ENCODE measurements around the gene VARS2. TPM values are rescaled to one million over a fixed set of nuclear protein-coding genes. Genes with fewer than 3 reads are reported as not detected.
"Not testable (repeated sequence)": the region's sequence is repeated elsewhere in the genome, so short reads cannot be mapped to it uniquely, and the experiment has no call there.

VARS2 gene
- total RNA-seq, 2 experiments from 2014 or later = 46.6 to 54.1 TPM

- H3K27me3 Mint-ChIP-seq = no peaks in the 10 kb centered on the region
- H3K27ac Mint-ChIP-seq = peak overlapping the region; percentile 2
- H3K9me3 Mint-ChIP-seq (ENCODE audit: low read depth) = no peaks in the 10 kb centered on the region
- peaks cover 5% of the 10 kb centered on the region for H3K36me3 Mint-ChIP-seq
- CTCF ChIA-PET = interaction anchor here (1.1 to 6.9 kb wide), 15 partner anchors 9 to 430 kb away, joined by 3 to 86 read pairs (median 11); partner anchors contain the start of gene DDR1
- DNase-seq (no peak), ATAC-seq (no peak)
- peak overlapping the region; percentile 87 for H3K4me3 Mint-ChIP-seq
- peaks cover 39% of the 10 kb centered on the region for H3K4me1 Mint-ChIP-seq
These were observed 1.1 kb upstream of the VARS2 start for GRCh38 chr6:30912746-30913520.

- H3K9me3 Mint-ChIP-seq (ENCODE audit: low read depth) = no peaks in the 10 kb centered on the region
These were observed 340 bp upstream of the VARS2 start for GRCh38 chr6:30913721-30914075.

GRCh38 chr6:30914854-30915590, 984 bp downstream of the VARS2 start:
- no peak for ATAC-seq
- DNase-seq = no peak
- Mint-ChIP-seq H3K36me3 (peaks cover 8% of the 10 kb centered on the region), H3K9me3 (ENCODE audit: low read depth) (no peaks in the 10 kb centered on the region), H3K27ac (peak overlapping the region; percentile 87), H3K27me3 (no peaks in the 10 kb centered on the region), H3K4me1 (peaks cover 29% of the 10 kb centered on the region), H3K4me3 (peak overlapping the region; percentile 87)
- CTCF ChIA-PET = interaction anchor here (0.7 to 6.9 kb wide), 27 partner anchors 8 to 317 kb away, joined by 3 to 86 read pairs (median 5); partner anchors contain the start of gene DDR1

More at GRCh38 chr6:30913721-30914075, 340 bp upstream of the VARS2 start:
- no peak for DNase-seq
- H3K4me1 Mint-ChIP-seq = peaks cover 35% of the 10 kb centered on the region
- H3K27ac Mint-ChIP-seq = peak overlapping the region; percentile 54
- CTCF ChIA-PET = interaction anchor here (0.5 to 6.9 kb wide), 27 partner anchors 9 to 430 kb away, joined by 3 to 86 read pairs (median 4); partner anchors contain the start of gene DDR1
- peaks cover 7% of the 10 kb centered on the region for H3K36me3 Mint-ChIP-seq
- no peak for ATAC-seq
- H3K27me3 Mint-ChIP-seq = no peaks in the 10 kb centered on the region
- H3K4me3 Mint-ChIP-seq = peak overlapping the region; percentile 87

GRCh38 chr6:30915591-30915946, 1.5 kb downstream of the VARS2 start:
- H3K27me3 Mint-ChIP-seq = no peaks in the 10 kb centered on the region
- peak overlapping the region; percentile 67 for H3K27ac Mint-ChIP-seq
- no peak for DNase-seq

GRCh38 chr6:30917041-30917440, 3.0 kb downstream of the VARS2 start:
- Mint-ChIP-seq H3K27me3 (no peaks in the 10 kb centered on the region), H3K9me3 (ENCODE audit: low read depth) (no peaks in the 10 kb centered on the region), H3K4me3 (no peak overlapping the region), H3K27ac (no peak overlapping the region), H3K4me1 (peaks cover 29% of the 10 kb centered on the region), H3K36me3 (peaks cover 5% of the 10 kb centered on the region)
- ATAC-seq = no peak
- CTCF ChIA-PET = interaction anchor here (0.9 to 6.9 kb wide), 6 partner anchors 39 to 212 kb away, joined by 4 to 86 read pairs (median 8); no protein-coding TSS in a partner anchor
- DNase-seq = no peak

More at GRCh38 chr6:30915591-30915946, 1.5 kb downstream of the VARS2 start:
- ATAC-seq = no peak
- CTCF ChIA-PET = interaction anchor here (0.8 to 6.9 kb wide), 27 partner anchors 9 to 371 kb away, joined by 3 to 86 read pairs (median 5); partner anchors contain the start of genes DDR1 and MUCL3
- Mint-ChIP-seq H3K4me3 (peak overlapping the region; percentile 87), H3K4me1 (peaks cover 29% of the 10 kb centered on the region), H3K9me3 (ENCODE audit: low read depth) (no peaks in the 10 kb centered on the region), H3K36me3 (peaks cover 8% of the 10 kb centered on the region)

- DNase-seq = no peak
These were observed 3.4 kb downstream of the VARS2 start for GRCh38 chr6:30917487-30917886.

GRCh38 chr6:30918670-30919069, 4.6 kb downstream of the VARS2 start:
- no peaks in the 10 kb centered on the region for H3K9me3 Mint-ChIP-seq (ENCODE audit: low read depth)

More at GRCh38 chr6:30917487-30917886, 3.4 kb downstream of the VARS2 start:
- CTCF ChIA-PET = interaction anchor here (0.9 to 6.9 kb wide), 6 partner anchors 38 to 212 kb away, joined by 4 to 86 read pairs (median 8); no protein-coding TSS in a partner anchor
- no peak for ATAC-seq
- Mint-ChIP-seq H3K27me3 (no peaks in the 10 kb centered on the region), H3K4me3 (no peak overlapping the region), H3K9me3 (ENCODE audit: low read depth) (no peaks in the 10 kb centered on the region), H3K36me3 (peaks cover 6% of the 10 kb centered on the region), H3K27ac (no peak overlapping the region), H3K4me1 (peaks cover 33% of the 10 kb centered on the region)

GRCh38 chr6:30922447-30922852, 8.4 kb downstream of the VARS2 start:
- no peak overlapping the region for H3K27ac Mint-ChIP-seq
- peaks cover 18% of the 10 kb centered on the region for H3K36me3 Mint-ChIP-seq
- H3K27me3 Mint-ChIP-seq = no peaks in the 10 kb centered on the region
- no peaks in the 10 kb centered on the region for H3K9me3 Mint-ChIP-seq (ENCODE audit: low read depth)
- no peak overlapping the region for H3K4me3 Mint-ChIP-seq
- ATAC-seq (peak; percentile 33), DNase-seq (no peak)
- peaks cover 9% of the 10 kb centered on the region for H3K4me1 Mint-ChIP-seq
- CTCF ChIA-PET = no interaction called here

More at GRCh38 chr6:30918670-30919069, 4.6 kb downstream of the VARS2 start:
- Mint-ChIP-seq H3K4me1 (peaks cover 31% of the 10 kb centered on the region), H3K27ac (no peak overlapping the region), H3K27me3 (no peaks in the 10 kb centered on the region), H3K4me3 (no peak overlapping the region), H3K36me3 (peaks cover 7% of the 10 kb centered on the region)
- CTCF ChIA-PET = interaction anchor here (1.0 to 3.1 kb wide), 5 partner anchors 11 to 217 kb away, joined by 3 to 14 read pairs (median 3); partner anchors contain the start of gene GTF2H4
- DNase-seq = no peak
- no peak for ATAC-seq

- ATAC-seq; DNase-seq; H3K27ac Mint-ChIP-seq; H3K4me3 Mint-ChIP-seq; H3K9me3 Mint-ChIP-seq (ENCODE audit: low read depth); H3K4me1 Mint-ChIP-seq; H3K27me3 Mint-ChIP-seq: not testable (repeated sequence)
- CTCF ChIA-PET = interaction anchor here (1.0 kb wide), 1 partner anchor 97 kb away, joined by 3 read pairs; no protein-coding TSS in a partner anchor
- peaks cover 26% of the 10 kb centered on the region for H3K36me3 Mint-ChIP-seq
These were observed 10.1 kb downstream of the VARS2 start for GRCh38 chr6:30924040-30924627.

- ATAC-seq = no peak
- Mint-ChIP-seq H3K9me3 (ENCODE audit: low read depth) (no peaks in the 10 kb centered on the region), H3K27ac (no peak overlapping the region), H3K4me1 (peaks cover 7% of the 10 kb centered on the region), H3K4me3 (no peak overlapping the region), H3K36me3 (peaks cover 23% of the 10 kb centered on the region), H3K27me3 (no peaks in the 10 kb centered on the region)
- CTCF ChIA-PET = interaction anchor here (0.9 kb wide), 1 partner anchor 153 kb away, joined by 5 read pairs; no protein-coding TSS in a partner anchor
- DNase-seq = no peak
These were observed 12.6 kb downstream of the VARS2 start for GRCh38 chr6:30926644-30927043.

- H3K4me3 Mint-ChIP-seq; H3K27ac Mint-ChIP-seq; H3K4me1 Mint-ChIP-seq; H3K9me3 Mint-ChIP-seq (ENCODE audit: low read depth); DNase-seq; ATAC-seq; H3K27me3 Mint-ChIP-seq: not testable (repeated sequence)
- CTCF ChIA-PET = interaction anchor here (0.9 kb wide), 1 partner anchor 153 kb away, joined by 5 read pairs; no protein-coding TSS in a partner anchor
- H3K36me3 Mint-ChIP-seq = peaks cover 23% of the 10 kb centered on the region
These were observed 13.0 kb downstream of the VARS2 start for GRCh38 chr6:30927080-30927479.

GRCh38 chr6:30928677-30929076, 14.6 kb downstream of the VARS2 start:
- no peak overlapping the region for H3K4me3 Mint-ChIP-seq
- no peaks in the 10 kb centered on the region for H3K9me3 Mint-ChIP-seq (ENCODE audit: low read depth)
- CTCF ChIA-PET = no interaction called here
- no peak for ATAC-seq
- DNase-seq = no peak
- no peaks in the 10 kb centered on the region for H3K4me1 Mint-ChIP-seq
- peaks cover 21% of the 10 kb centered on the region for H3K36me3 Mint-ChIP-seq
- no peak overlapping the region for H3K27ac Mint-ChIP-seq
- H3K27me3 Mint-ChIP-seq = no peaks in the 10 kb centered on the region

GRCh38 chr6:30930506-30930905, 16.5 kb downstream of the VARS2 start:
- Mint-ChIP-seq H3K27ac (no peak overlapping the region), H3K9me3 (ENCODE audit: low read depth) (no peaks in the 10 kb centered on the region), H3K36me3 (peaks cover 17% of the 10 kb centered on the region), H3K27me3 (peaks cover 3% of the 10 kb centered on the region), H3K4me1 (no peaks in the 10 kb centered on the region), H3K4me3 (no peak overlapping the region)
- ATAC-seq (no peak), DNase-seq (no peak)
- CTCF ChIA-PET = interaction anchor here (0.6 kb wide), 1 partner anchor 109 kb away, joined by 3 read pairs; no protein-coding TSS in a partner anchor
